ENCODE data around the gene SLC8A2. TPM values are rescaled to one million over a fixed set of nuclear protein-coding genes. Genes with fewer than 3 reads are reported as not detected.

The SLC8A2 gene
- polyA plus RNA-seq, 10 donors = 0.05 to 0.45 (median 0.18) TPM

GRCh38 chr19:47464675-47465419 lies 6.8 kb downstream of the SLC8A2 start:
- DNase-seq = no peak

- no peak for DNase-seq
Measured at GRCh38 chr19:47461876-47462275, 9.8 kb downstream of the SLC8A2 start.

- no peak for DNase-seq
Measured at GRCh38 chr19:47459477-47459876, 12.2 kb downstream of the SLC8A2 start.

GRCh38 chr19:47458672-47459071 lies 13.0 kb downstream of the SLC8A2 start:
- DNase-seq = no peak

GRCh38 chr19:47456721-47457474 lies 14.8 kb downstream of the SLC8A2 start:
- no peak for DNase-seq

GRCh38 chr19:47450478-47450877 lies 21.2 kb downstream of the SLC8A2 start:
- DNase-seq = no peak

- DNase-seq = no peak
Measured at GRCh38 chr19:47448360-47448727, 23.3 kb downstream of the SLC8A2 start.

GRCh38 chr19:47447470-47448359 lies 24.0 kb downstream of the SLC8A2 start:
- DNase-seq = peak in 1 of 3 donors; percentile 49

- DNase-seq = no peak
Measured at GRCh38 chr19:47446534-47447469, 24.9 kb downstream of the SLC8A2 start.

GRCh38 chr19:47445937-47446402 lies 25.7 kb downstream of the SLC8A2 start:
- DNase-seq = no peak

- DNase-seq = no peak
Measured at GRCh38 chr19:47445527-47445926, 26.2 kb downstream of the SLC8A2 start.

GRCh38 chr19:47444388-47444821 lies 27.3 kb downstream of the SLC8A2 start:
- no peak for DNase-seq

GRCh38 chr19:47443331-47443730 lies 28.4 kb downstream of the SLC8A2 start:
- DNase-seq = no peak

- DNase-seq = no peak
Measured at GRCh38 chr19:47438793-47439220, 32.9 kb downstream of the SLC8A2 start.

GRCh38 chr19:47437500-47437899 lies 34.2 kb downstream of the SLC8A2 start:
- DNase-seq = no peak

- DNase-seq = peak in 2 of 3 donors; percentile 58 to 67
Measured at GRCh38 chr19:47436712-47437401, 34.8 kb downstream of the SLC8A2 start.

- no peak for DNase-seq
Measured at GRCh38 chr19:47435883-47436417, 35.7 kb downstream of the SLC8A2 start.

GRCh38 chr19:47435196-47435595 lies 36.5 kb downstream of the SLC8A2 start:
- no peak for DNase-seq

- no peak for DNase-seq
Measured at GRCh38 chr19:47434088-47434487, 37.6 kb downstream of the SLC8A2 start.

- DNase-seq = no peak
Measured at GRCh38 chr19:47433121-47433520, 38.6 kb downstream of the SLC8A2 start.
